GM10266 (cell line): ENCODE results near the gene TAL2.

Experiments used
- DNase-seq: peaks from one replicate; pipeline ENCODE4 v3.0.0; 2012; ENCODE audit errors: extremely low spot score
- CTCF ChIP-seq: IDR thresholded peaks from 2 replicates; pipeline ENCODE4 v1.5.1; 2012; ENCODE audit warnings: mild to moderate bottlenecking, low read depth; ENCODE audit not compliant: control insufficient read depth, insufficient read depth; ENCODE audit errors: missing control alignments

The TAL2 gene

DNA sequence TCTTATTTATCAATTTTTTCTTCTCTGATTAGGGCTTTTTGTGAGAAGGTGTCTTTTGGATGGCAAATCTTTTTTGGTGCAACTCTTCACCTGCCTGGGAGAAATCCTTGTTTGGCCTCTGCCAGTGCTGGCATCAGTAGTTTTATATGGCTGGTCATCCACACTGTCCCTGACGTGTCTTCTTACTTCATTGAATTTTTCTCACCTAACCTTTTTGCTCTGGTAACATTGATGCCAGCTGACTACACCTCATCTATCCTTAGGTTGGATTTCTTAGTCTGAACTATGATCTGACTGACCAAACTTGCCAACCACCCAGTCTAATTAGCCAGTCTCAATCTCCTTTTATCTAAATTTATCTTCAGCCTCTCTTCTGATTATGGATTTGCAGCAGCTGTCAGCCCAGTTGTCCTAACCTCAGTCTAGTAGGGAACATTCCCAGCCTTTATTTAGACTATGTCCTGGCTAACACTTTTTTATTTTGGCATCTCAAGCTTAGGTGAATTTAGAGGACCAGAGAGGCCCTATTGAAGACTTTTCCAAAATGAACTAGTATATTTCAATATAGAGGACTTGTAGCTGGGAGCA, 21.5 kb downstream of the TAL2 start:
- DNase-seq, result no peak
- no peak for TF ChIP-seq CTCF

- TF ChIP-seq CTCF, result no peak
- no peak for DNase-seq
Observed at GRCh38 chr9:105686936-105687335, 24.7 kb downstream of the TAL2 start.

DNA sequence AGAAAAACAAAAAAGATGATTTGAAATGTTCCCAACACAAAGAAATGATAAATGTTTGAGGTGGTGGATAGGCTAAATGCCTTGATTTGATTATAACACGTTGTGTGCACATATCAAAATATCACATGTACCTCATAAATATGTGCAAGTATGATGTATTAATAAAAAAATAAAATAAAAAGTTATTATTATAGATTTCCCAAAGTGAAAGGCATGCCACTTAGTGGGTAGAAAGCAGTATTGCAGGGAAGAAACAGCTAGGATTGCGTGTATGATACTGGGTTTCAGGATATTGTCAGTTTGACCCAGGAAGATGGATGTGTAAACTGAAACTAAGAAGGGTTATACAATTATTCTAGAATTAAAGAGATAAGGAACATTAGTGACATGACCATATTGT, 28.5 kb downstream of the TAL2 start:
- DNase-seq, result no peak
- peak; percentile 15 for TF ChIP-seq CTCF

- peak; percentile 40 for DNase-seq
- no peak for TF ChIP-seq CTCF
Observed at GRCh38 chr9:105693435-105694189, 31.4 kb downstream of the TAL2 start.

- DNase-seq, result peak; percentile 93
- no peak for TF ChIP-seq CTCF
Observed at GRCh38 chr9:105694190-105694847, 32.1 kb downstream of the TAL2 start, which contains the start of gene TMEM38B. Gene TMEM38B (plus strand): TSS chr9:105694541. CDS start chr9:105694661, 120 bp downstream.

- peak; percentile 64 for DNase-seq
Observed at GRCh38 chr9:105694848-105695581, 32.8 kb downstream of the TAL2 start.

More at GRCh38 chr9:105694848-105695581, 32.8 kb downstream of the TAL2 start:
- TF ChIP-seq CTCF, result no peak
